Endometrial microvascular endothelial cells (primary cell): ENCODE data around the gene IL3RA. TPM values are rescaled to one million over a fixed set of nuclear protein-coding genes. Genes with fewer than 3 reads are reported as not detected.
"Not testable (repeated sequence)": the region's sequence is repeated elsewhere in the genome, so short reads cannot be mapped to it uniquely, and the experiment has no call there.

Experiments used
- in situ Hi-C: cut with HindIII; loops from 2 replicates; pipeline ENCODE4 v1.10.0; 2017; ENCODE audit warnings: low sequenced_read_pairs, low pct_unique_long_range_greater_than_20kb; ENCODE audit errors: inconsistent ontology term
- total RNA-seq: library from RNA; depleted of rRNA; stranded (reverse); fragments of >200 nt; gene quantifications from one replicate; pipeline ENCODE4 v1.2.3, GENCODE V29; 2015; ENCODE audit errors: inconsistent ontology term

Gene IL3RA
- total RNA-seq, 1 donor from 2014 or later = 12.2 TPM

- in situ Hi-C loops = no loop called here
These were observed 57.5 kb downstream of the IL3RA start for GRCh38 chrX:1393871-1394615.

- in situ Hi-C loops = no loop called here
These were observed 58.3 kb downstream of the IL3RA start for GRCh38 chrX:1394731-1395501.

GRCh38 chrX:1395646-1396216 lies 59.1 kb downstream of the IL3RA start:
- in situ Hi-C loops = no loop called here

GRCh38 chrX:1397001-1397400 lies 60.4 kb downstream of the IL3RA start:
- in situ Hi-C loops = no loop called here

GRCh38 chrX:1397441-1398270 lies 61.1 kb downstream of the IL3RA start:
- in situ Hi-C loops = no loop called here

- in situ Hi-C loops = no loop called here
These were observed 62.1 kb downstream of the IL3RA start for GRCh38 chrX:1398431-1399340.

GRCh38 chrX:1400049-1400448 lies 63.5 kb downstream of the IL3RA start:
- in situ Hi-C loops = no loop called here

- in situ Hi-C loops = no loop called here
These were observed 64.3 kb downstream of the IL3RA start for GRCh38 chrX:1400742-1401471.

- in situ Hi-C loops = no loop called here
These were observed 65.2 kb downstream of the IL3RA start for GRCh38 chrX:1401611-1402430.

GRCh38 chrX:1403228-1403627 lies 66.6 kb downstream of the IL3RA start:
- in situ Hi-C loops = no loop called here

- in situ Hi-C loops = not testable (repeated sequence)
These were observed 67.3 kb downstream of the IL3RA start for GRCh38 chrX:1403867-1404266.

- in situ Hi-C loops = not testable (repeated sequence)
These were observed 69.2 kb downstream of the IL3RA start for GRCh38 chrX:1405769-1406168.

GRCh38 chrX:1407035-1407434 lies 70.5 kb downstream of the IL3RA start:
- in situ Hi-C loops = no loop called here

- in situ Hi-C loops = no loop called here
These were observed 74.7 kb downstream of the IL3RA start for GRCh38 chrX:1411326-1411725.

- in situ Hi-C loops = no loop called here
These were observed 76.1 kb downstream of the IL3RA start for GRCh38 chrX:1412551-1413161.

GRCh38 chrX:1416327-1416784 lies 79.8 kb downstream of the IL3RA start:
- in situ Hi-C loops = no loop called here
